Chondrocyte (in vitro differentiated cells): Measurements from ENCODE around the gene SNTG2. TPM values are rescaled to one million over a fixed set of nuclear protein-coding genes. Genes with fewer than 3 reads are reported as not detected.

Experiments
- DNase-seq: peaks from one replicate; pipeline ENCODE4 v3.0.0; 2021; ENCODE audit warnings: mixed read lengths, low spot score
- H3K27ac Mint-ChIP-seq: one replicate; pipeline ENCODE4 v1.8.0; 2021; ENCODE audit warnings: mild to moderate bottlenecking, moderate library complexity, mixed read lengths; ENCODE audit not compliant: unreplicated experiment
- H3K27me3 Mint-ChIP-seq: 2 replicates; pipeline ENCODE4 v1.8.0; 2021; ENCODE audit warnings: low read depth, mixed read lengths
- H3K36me3 Mint-ChIP-seq: 2 replicates; pipeline ENCODE4 v1.8.0; 2021; ENCODE audit warnings: low read depth, mixed read lengths
- H3K4me1 Mint-ChIP-seq: 2 replicates; pipeline ENCODE4 v1.8.0; 2021; ENCODE audit warnings: low read depth, mild to moderate bottlenecking, mixed read lengths
- H3K4me3 Mint-ChIP-seq: one replicate; pipeline ENCODE4 v1.8.0; 2021; ENCODE audit warnings: mild to moderate bottlenecking, moderate library complexity, mixed read lengths; ENCODE audit not compliant: unreplicated experiment
- H3K9me3 Mint-ChIP-seq: 2 replicates; pipeline ENCODE4 v1.8.0; 2021; ENCODE audit warnings: low read depth, mixed read lengths
- total RNA-seq: library from RNA; stranded (reverse); gene quantifications from 3 replicates; pipeline ENCODE4 v1.2.1, GENCODE V29; 2021
- TF ChIP-seq, protein P1 (sequence below): fragments of 200-600 bp; sonication (generic); IDR thresholded peaks from 2 replicates; pipeline ENCODE4 v1.5.0; 2021; ENCODE audit warnings: antibody characterized with exemption, mild to moderate bottlenecking, moderate library complexity

The SNTG2 gene
- total RNA-seq, 1 donor from 2014 or later, result not detected

DNA sequence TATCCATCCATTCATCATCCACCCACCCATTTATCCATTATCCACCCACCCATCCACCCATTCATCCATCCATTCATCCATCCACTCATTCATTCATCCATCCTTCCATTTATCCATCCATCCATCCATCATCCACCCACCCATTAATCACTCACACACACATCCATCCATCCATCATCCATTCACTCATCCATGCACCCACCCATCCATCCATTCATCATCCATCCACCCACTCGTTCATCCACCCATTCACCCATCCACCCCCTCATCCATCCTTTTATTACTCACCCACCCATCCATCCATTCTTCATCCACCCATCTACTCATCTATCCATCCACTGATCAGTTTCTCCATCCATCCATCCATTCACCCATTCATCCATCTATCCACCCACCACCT, 454.5 kb downstream of the SNTG2 start:
- H3K4me3 Mint-ChIP-seq, result no peak overlapping the region
- no peaks in the 10 kb centered on the region for H3K36me3 Mint-ChIP-seq

DNA sequence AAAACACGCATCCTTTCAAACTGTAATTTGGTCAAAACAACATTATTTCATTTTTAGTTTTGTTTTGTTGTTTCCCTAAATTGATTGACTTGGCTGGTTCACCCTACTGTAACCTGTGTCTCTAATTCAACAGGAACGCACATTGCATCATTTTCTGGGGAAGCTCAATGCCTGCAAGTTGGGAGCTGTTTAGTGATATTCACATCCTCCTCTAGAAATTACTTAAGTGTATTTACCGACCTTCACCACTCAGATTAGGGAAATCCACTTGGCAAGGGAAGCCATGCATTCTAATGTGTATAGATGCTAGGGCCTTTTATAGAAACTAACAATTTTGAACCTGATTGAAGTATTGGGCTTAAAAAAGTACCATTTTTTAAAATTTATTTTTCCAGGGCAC, 455.3 kb downstream of the SNTG2 start:
- Mint-ChIP-seq H3K27ac (no peak overlapping the region), H3K36me3 (no peaks in the 10 kb centered on the region), H3K4me1 (no peaks in the 10 kb centered on the region), H3K9me3 (no peaks in the 10 kb centered on the region), H3K4me3 (no peak overlapping the region), H3K27me3 (peaks cover 16% of the 10 kb centered on the region)
- TF ChIP-seq, protein P1, sequence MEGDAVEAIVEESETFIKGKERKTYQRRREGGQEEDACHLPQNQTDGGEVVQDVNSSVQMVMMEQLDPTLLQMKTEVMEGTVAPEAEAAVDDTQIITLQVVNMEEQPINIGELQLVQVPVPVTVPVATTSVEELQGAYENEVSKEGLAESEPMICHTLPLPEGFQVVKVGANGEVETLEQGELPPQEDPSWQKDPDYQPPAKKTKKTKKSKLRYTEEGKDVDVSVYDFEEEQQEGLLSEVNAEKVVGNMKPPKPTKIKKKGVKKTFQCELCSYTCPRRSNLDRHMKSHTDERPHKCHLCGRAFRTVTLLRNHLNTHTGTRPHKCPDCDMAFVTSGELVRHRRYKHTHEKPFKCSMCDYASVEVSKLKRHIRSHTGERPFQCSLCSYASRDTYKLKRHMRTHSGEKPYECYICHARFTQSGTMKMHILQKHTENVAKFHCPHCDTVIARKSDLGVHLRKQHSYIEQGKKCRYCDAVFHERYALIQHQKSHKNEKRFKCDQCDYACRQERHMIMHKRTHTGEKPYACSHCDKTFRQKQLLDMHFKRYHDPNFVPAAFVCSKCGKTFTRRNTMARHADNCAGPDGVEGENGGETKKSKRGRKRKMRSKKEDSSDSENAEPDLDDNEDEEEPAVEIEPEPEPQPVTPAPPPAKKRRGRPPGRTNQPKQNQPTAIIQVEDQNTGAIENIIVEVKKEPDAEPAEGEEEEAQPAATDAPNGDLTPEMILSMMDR, result no peak
- no peak for DNase-seq

More for the DNA sequence above, 454.5 kb downstream of the SNTG2 start:
- H3K9me3 Mint-ChIP-seq, result no peaks in the 10 kb centered on the region
- H3K27me3 Mint-ChIP-seq, result peaks cover 12% of the 10 kb centered on the region
- no peak overlapping the region for H3K27ac Mint-ChIP-seq
- TF ChIP-seq, protein P1, result no peak
- H3K4me1 Mint-ChIP-seq, result no peaks in the 10 kb centered on the region
- no peak for DNase-seq

DNA sequence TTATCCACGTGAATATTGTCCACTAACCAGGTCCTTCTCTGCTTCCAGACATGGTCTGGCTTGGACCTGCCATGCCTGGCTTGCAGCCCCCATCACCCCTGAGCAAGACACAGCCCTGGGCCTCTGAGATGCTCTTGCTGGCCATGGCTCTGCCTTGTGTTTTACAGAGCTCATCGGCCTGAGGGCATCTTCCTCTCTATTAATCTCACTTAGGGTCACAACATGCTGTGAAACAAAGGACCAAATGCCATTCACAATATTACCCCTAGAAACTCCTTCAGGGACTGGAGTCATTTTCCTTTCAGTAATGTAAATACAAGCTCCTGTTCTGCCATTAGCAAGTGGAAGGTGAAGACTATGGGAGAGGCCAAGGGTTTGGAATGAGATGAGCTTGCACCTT, 455.8 kb downstream of the SNTG2 start:
- Mint-ChIP-seq H3K36me3 (no peaks in the 10 kb centered on the region), H3K4me3 (no peak overlapping the region), H3K9me3 (no peaks in the 10 kb centered on the region), H3K27ac (no peak overlapping the region), H3K27me3 (peaks cover 16% of the 10 kb centered on the region), H3K4me1 (no peaks in the 10 kb centered on the region)
- DNase-seq, result no peak
- TF ChIP-seq, protein P1, result no peak

DNA sequence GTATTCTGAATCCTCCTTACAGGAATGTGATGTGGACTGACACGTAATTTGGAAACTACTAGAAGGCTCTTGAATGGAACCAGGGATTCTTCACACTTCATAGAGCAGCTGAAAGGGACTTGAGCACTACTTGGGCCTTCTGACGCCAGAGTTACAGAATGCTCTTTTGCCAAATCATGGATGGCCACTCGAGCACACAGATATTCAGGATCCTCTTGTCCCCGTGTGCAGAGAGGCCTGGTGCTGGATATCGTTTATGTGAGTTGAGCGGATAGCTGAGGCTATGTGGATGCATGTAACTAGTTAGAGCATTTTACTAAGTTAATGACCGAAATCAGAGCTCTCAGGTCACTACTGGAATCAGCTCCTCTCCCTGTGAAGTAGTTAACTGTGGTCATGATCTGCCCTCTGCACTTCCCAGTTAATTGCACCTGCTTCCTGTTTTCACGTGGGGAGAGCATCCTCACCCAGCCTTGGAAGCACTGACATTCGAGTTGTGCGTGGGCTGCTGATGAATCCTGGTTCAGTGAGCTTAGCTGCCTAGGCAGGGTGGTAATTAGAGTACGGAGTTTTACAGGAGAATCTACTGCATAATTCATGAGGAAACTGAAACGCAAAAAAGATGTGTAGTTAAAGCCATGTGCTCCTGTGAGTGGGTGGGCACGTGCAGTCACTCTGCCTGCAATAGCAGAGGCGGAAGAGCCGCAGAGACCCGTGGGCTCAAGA, 457.5 kb downstream of the SNTG2 start:
- Mint-ChIP-seq H3K27ac (no peak overlapping the region), H3K36me3 (no peaks in the 10 kb centered on the region), H3K4me3 (no peak overlapping the region), H3K9me3 (no peaks in the 10 kb centered on the region), H3K4me1 (no peaks in the 10 kb centered on the region), H3K27me3 (peaks cover 17% of the 10 kb centered on the region)
- TF ChIP-seq, protein P1, result no peak
- no peak for DNase-seq

DNA sequence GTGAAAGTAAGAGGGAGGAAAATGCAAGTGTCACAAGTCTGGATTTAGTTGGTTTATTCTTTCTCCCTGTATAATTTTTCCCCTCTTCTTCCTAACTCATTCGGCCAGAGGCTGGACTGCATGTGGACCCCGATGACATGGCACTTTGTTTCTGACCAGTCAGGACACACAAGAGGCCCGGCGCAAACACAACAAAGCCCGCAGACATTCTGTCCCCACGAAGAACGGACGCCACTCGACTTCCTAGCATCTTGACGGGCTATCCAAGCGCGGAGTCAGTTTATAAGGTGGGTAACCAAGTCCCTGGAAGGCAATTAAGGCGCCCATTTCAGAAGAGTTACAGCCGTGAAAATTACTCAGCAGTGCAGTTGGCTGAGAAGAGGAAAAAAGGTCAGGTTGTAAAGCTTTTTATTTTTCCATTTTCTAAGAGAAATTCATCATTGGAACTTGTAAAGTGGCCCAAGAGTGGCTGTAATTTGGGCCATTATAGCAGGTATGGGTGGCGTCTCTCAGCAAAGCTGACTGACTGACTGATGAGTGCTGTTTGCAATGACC, 462.6 kb downstream of the SNTG2 start, which contains the start of gene TPO:
Gene TPO, plus strand, starts transcription at position 308 of the 555 bp plus-strand sequence. CDS start 946 bp downstream, outside the sequence.
- no peaks in the 10 kb centered on the region for H3K9me3 Mint-ChIP-seq
- peaks cover 6% of the 10 kb centered on the region for H3K27me3 Mint-ChIP-seq
- H3K36me3 Mint-ChIP-seq, result no peaks in the 10 kb centered on the region
- TF ChIP-seq, protein P1, result no peak
- H3K4me3 Mint-ChIP-seq, result no peak within 1 kb of the TSS
- no peaks in the 10 kb centered on the region for H3K4me1 Mint-ChIP-seq
- DNase-seq, result no peak
- H3K27ac Mint-ChIP-seq, result no peak within 1 kb of the TSS
